Stimulated activated CD4-positive, alpha-beta T cell treated with anti-CD3 and anti-CD28 coated beads, Interleukin-2, amount 100 ng/mL, for 24 hours (primary cell): Measurements from ENCODE around the gene UTS2B.
A peak's percentile ranks its signal among the peaks of the same experiment; 100 is the strongest.

Source experiments
- DNase-seq, 2 donors: peaks; one replicate each; pipeline ENCODE4 v3.0.0-alpha.2; 2020

Gene UTS2B

DNA sequence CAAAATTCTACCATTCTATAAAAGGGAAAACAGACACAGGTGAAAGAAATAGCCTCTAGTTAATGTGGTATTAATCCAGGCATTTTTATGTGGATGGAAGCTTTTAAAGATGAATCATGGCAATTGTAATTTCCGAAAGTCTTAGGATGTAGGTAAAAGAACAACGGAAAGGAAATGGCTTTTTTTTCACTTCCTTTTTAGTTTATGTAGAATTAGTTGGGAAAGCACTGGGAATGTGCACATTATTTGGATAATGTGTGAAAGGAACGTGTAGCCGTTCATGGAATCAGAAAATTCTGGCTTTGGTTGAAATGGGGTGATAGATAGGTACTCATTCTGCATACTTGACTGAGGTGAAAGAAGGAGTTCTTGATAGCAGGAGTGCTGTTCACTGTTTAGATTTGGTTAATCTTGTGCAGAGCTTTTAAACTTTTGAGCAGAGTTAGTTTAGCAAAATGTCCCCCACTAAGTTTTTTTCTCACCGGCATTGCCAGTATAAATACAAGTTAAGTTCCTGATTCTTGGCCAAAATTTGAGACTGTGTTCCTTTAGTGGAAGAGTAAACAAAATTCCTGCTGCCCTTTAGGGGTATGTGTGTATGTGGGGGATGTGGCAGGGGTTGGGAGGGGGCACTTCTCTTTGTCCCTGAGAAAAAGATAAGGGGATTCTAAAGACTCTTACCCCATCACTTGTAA, 20.2 kb upstream of the UTS2B start:
- no peak for DNase-seq

- DNase-seq, result no peak
Measured at GRCh38 chr3:191348098-191348497, 17.8 kb upstream of the UTS2B start.

GRCh38 chr3:191347228-191347627, 16.9 kb upstream of the UTS2B start:
- DNase-seq, result no peak

- DNase-seq, result no peak
Measured at GRCh38 chr3:191345334-191345733, 15.0 kb upstream of the UTS2B start.

- DNase-seq, result no peak
Measured at GRCh38 chr3:191343913-191344312, 13.6 kb upstream of the UTS2B start.

- DNase-seq, result no peak
Measured at GRCh38 chr3:191343115-191343514, 12.8 kb upstream of the UTS2B start.

DNA sequence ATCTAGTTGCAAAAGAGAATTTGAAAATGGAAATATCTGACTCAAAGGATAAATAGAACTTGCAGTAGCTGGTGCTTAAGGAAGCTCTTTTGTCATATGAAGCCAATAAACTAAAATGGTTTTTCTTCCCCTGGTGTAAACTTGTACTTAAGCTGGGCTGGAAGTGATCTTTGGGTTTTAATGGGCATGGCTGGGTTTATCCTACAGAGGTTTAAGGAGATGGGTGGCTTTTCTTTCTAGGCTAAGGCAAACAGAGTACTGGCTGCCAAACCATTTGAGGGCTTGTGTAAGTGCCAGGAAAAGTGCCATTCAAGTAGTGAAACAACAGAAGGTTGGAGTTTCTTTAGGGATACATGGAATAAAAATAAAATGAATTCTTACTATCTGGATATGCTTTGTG, 12.1 kb upstream of the UTS2B start:
- no peak for DNase-seq

- no peak for DNase-seq
Measured at GRCh38 chr3:191342006-191342405, 11.7 kb upstream of the UTS2B start.

- DNase-seq, result no peak
Measured at GRCh38 chr3:191340966-191341365, 10.6 kb upstream of the UTS2B start.

- DNase-seq, result no peak
Measured at GRCh38 chr3:191340351-191340750, 10.0 kb upstream of the UTS2B start.

DNA sequence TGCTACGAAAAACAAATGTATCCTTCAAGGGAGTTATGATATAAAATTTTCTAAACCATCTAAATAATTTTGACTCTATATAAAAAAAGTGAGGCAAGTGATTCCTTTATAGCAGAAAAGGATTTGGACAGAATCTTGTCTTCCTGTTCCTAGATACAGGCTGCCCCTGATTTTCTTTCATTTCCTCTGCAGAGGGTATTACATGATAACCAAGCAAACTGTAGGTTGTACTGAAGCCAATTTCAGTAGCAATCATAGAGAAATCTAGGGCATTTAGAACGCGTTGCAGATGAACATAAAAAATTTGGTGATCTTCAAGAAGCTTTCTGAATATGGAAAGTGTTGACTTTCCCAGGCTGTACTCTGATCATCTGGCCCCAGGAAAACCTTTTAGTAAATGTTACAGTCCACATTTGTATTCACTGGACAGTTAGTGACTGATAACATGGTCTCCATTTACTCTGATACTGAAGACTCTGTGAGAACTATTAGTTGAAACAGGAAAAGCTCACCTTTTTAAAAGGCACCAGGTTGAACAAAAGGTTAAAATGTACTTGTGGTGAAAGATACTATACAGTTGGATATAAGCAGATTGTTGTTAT, 9.1 kb upstream of the UTS2B start:
- DNase-seq, result no peak

DNA sequence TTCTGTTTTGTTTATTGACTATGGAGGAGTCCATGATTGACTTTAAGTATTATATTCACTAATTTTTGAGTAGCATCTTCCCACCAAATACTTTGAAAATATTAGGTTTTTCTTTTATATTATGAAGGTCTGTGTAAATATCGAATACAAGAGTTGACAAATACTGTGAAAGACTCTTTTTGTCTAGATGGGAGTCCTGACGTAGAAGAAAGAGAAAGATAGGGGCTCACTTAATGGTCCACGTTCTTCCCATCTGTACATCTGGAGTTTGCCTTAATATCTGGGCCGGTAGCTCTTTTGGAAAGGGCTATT, 7.8 kb upstream of the UTS2B start:
- DNase-seq, result no peak

DNA sequence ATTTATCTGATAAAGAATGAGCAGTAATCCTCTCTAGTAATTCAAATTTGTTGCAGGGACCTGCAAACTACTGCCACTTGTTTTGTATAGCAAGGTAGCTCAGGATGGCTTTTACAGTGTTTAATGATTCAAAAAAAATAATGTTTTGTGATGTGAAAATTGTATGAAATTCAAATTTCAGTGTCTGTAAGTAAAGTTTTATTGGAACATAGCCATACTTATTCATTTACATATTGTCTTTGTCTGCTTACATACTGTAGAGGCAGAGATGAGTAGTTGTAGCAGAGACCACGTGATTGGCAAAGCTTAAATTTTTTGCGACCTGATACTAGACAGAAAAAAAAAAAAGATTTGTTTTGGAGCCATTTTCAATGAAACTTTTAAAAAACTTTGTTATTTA, 6.5 kb upstream of the UTS2B start:
- no peak for DNase-seq

GRCh38 chr3:191334346-191334893, 4.1 kb upstream of the UTS2B start:
- no peak for DNase-seq

GRCh38 chr3:191333298-191333880, 3.1 kb upstream of the UTS2B start:
- no peak for DNase-seq

- no peak for DNase-seq
Measured at GRCh38 chr3:191331388-191331787, 1.1 kb upstream of the UTS2B start.

DNA sequence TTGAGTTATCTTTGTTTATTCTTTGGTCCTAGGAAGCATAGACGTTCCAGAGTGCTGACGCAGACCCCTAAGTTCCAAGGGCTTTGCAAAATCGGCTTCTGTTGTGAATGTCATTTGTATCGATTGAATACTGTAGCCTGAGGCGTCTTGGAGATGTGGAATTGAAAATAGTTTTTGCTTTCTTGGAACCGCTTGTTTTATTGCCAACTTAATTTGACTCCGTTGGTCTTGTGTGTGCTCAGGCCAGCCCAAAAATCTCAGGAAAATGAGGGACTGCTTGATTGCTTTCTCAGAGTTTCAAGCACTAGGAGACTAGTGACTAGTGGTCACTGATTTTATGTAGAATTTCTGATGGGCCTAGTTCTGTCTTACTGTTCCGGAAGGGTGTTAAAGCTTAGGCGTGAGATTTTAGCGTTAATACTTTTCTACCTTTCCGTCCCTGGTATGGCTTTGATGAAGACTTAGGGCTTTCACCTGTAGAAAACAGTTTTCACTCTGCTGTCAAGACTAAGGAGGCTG, 263 bp upstream of the UTS2B start:
- DNase-seq, result no peak

DNA sequence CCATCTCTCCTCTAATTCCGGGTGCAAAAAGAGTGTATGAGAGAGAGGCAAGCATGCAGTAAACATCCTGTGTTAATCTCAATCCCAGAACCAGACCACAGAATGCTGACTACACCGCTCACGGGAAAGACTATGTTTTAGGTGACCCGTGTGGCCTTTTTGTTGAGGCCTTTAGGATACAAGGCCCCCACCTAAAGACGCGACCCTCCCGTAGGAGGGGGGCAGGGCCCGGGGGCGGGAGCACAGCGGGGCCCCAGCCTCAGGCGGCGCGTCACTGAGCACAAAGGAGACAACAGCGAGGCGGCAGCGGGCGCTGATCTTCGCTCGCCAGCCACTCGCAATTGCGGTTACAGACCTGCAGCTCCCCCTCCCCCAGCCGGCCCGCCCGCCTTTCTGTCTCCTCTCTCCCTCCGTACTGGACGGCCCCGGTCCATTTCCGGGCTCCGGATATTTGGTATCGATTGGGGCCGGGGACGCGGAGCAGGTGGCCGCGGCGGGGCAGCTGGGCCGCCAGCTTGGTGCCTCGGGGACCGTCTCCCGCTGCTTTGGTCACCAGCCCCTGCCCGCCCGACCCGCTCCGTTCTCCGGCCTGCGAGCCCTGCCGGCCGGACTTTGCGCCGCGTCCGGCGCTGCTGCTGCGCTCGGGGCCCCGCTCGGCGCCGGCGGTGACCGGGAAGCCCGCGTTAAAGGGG, 1.2 kb downstream of the UTS2B start, which contains the start of gene CCDC50:
TSS of gene CCDC50 (plus strand) at position 433 of the 692 bp plus-strand sequence. CDS start 281 bp downstream, outside the sequence.
- peak; percentile 50 for DNase-seq

GRCh38 chr3:191328383-191328961, 1.9 kb downstream of the UTS2B start:
- DNase-seq, result no peak

GRCh38 chr3:191327526-191327925, 2.8 kb downstream of the UTS2B start:
- no peak for DNase-seq

DNA sequence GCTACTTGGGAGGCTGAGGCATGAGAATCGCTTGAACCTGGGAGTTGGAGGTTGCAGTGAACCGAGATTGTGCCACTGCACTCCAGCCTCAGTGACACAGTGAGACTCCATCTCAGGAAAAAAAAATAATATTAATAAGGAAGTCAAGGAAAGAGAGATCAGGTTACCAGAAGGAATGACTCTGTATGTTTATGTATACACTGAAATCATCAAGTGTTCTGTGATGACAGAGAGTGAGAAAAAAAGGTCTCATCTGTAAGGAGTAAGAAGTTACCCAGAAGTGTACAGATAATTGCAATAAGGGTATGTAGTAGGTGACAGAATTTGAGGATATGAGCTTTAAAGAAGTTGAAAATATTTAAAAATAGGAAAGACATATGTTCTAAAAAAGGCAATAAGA, 5.4 kb downstream of the UTS2B start:
- DNase-seq, result no peak

GRCh38 chr3:191321019-191321767, 9.1 kb downstream of the UTS2B start:
- DNase-seq, result no peak
